CD14-positive monocyte (primary cell): Measurements from ENCODE around the gene ID4. TPM values are rescaled to one million over a fixed set of nuclear protein-coding genes. Genes with fewer than 3 reads are reported as not detected.

Experiments
- DNase-seq, 3 donors: peaks; one replicate each; pipeline ENCODE4 v3.0.0-alpha.2; 2011 to 2022
- H2AFZ ChIP-seq: 2 replicates; pipeline ENCODE4 v1.6.0; 2012; ENCODE audit warnings: mild to moderate bottlenecking, low read depth, low read length, inconsistent platforms; ENCODE audit not compliant: insufficient read depth, poor library complexity, severe bottlenecking
- H3K27ac ChIP-seq, 2 donors: 1 replicate in 1 of 2; 2 replicates in 1 of 2; pipeline ENCODE4 v1.5.1; 2012 to 2013; ENCODE audit warnings: low read length in 2 of 2, control low read depth in 1 of 2, inconsistent platforms in 1 of 2, low read depth in 1 of 2, mild to moderate bottlenecking in 1 of 2
- H3K27me3 ChIP-seq, 2 donors: one replicate each; pipeline versions ENCODE4 v1.6.0 to v1.6.1; 2011 to 2013; ENCODE audit warnings: low read length in 2 of 2; ENCODE audit not compliant: control insufficient read depth in 2 of 2, insufficient read depth in 2 of 2
- H3K36me3 ChIP-seq, 2 donors: replicated peaks in 1 of 2; 1 replicate in 1 of 2; 2 replicates in 1 of 2; pipeline versions ENCODE4 v1.5.1 to v1.6.1; 2012 to 2013; ENCODE audit warnings: low read length in 2 of 2, control low read depth in 1 of 2, inconsistent platforms in 1 of 2, mild to moderate bottlenecking in 1 of 2; ENCODE audit not compliant: insufficient read depth in 2 of 2, control insufficient read depth in 1 of 2
- H3K4me1 ChIP-seq, 2 donors: 1 replicate in 1 of 2; 2 replicates in 1 of 2; pipeline versions ENCODE4 v1.5.1 to v1.6.1; 2012 to 2013; ENCODE audit warnings: low read length in 2 of 2, control low read depth in 1 of 2, inconsistent platforms in 1 of 2, mild to moderate bottlenecking in 1 of 2, moderate library complexity in 1 of 2; ENCODE audit not compliant: insufficient read depth in 2 of 2, control insufficient read depth in 1 of 2
- H3K4me2 ChIP-seq: replicated peaks from 2 replicates; pipeline ENCODE3; 2012; ENCODE audit warnings: low read length, moderate library complexity, mild to moderate bottlenecking; ENCODE audit not compliant: poor library complexity, severe bottlenecking; ENCODE audit errors: extremely low read depth
- H3K4me3 ChIP-seq, 3 experiments: fragments of 200-600 bp in 1 of 3; sonication (generic) in 1 of 3; replicated peaks in 1 of 3; 1 replicate in 2 of 3; 2 replicates in 1 of 3; pipeline ENCODE4 v1.5.1; 2011 to 2013; ENCODE audit warnings: low read length in 3 of 3, mild to moderate bottlenecking in 3 of 3, control low read depth in 2 of 3, low read depth in 2 of 3, inconsistent platforms in 1 of 3, moderate library complexity in 1 of 3
- H3K79me2 ChIP-seq: 2 replicates; pipeline ENCODE4 v1.6.0; 2012; ENCODE audit warnings: mild to moderate bottlenecking, control low read depth, inconsistent platforms, low read length, moderate library complexity; ENCODE audit not compliant: insufficient read depth
- H3K9ac ChIP-seq: 2 replicates; pipeline ENCODE4 v1.6.0; 2017; ENCODE audit warnings: low read length, mild to moderate bottlenecking; ENCODE audit not compliant: insufficient read depth, poor library complexity, severe bottlenecking
- H3K9me3 ChIP-seq, 2 donors: replicated peaks in 1 of 2; 1 replicate in 1 of 2; 2 replicates in 1 of 2; pipeline versions ENCODE4 v1.5.1 to v1.6.1; 2012 to 2013; ENCODE audit warnings: low read length in 2 of 2, control low read depth in 1 of 2; ENCODE audit not compliant: control insufficient read depth in 1 of 2, insufficient read depth in 1 of 2
- H4K20me1 ChIP-seq: 2 replicates; pipeline ENCODE4 v1.6.0; 2012; ENCODE audit warnings: mild to moderate bottlenecking, low read length, control low read depth, moderate library complexity; ENCODE audit not compliant: insufficient read depth
- H3K27ac Mint-ChIP-seq, 7 donors: one replicate each; pipeline ENCODE4 v1.8.0; 2020; ENCODE audit warnings: mild to moderate bottlenecking in 7 of 7, mixed read lengths in 7 of 7, moderate library complexity in 6 of 7, inconsistent platforms in 2 of 7
- H3K27me3 Mint-ChIP-seq, 3 donors: one replicate each; pipeline ENCODE4 v1.8.0; 2021 to 2022; ENCODE audit warnings: low read depth in 3 of 3, mild to moderate bottlenecking in 3 of 3, mixed read lengths in 3 of 3, moderate library complexity in 3 of 3, inconsistent platforms in 1 of 3
- H3K36me3 Mint-ChIP-seq, 2 donors: one replicate each; pipeline ENCODE4 v1.8.0; 2020; ENCODE audit warnings: mixed read lengths in 2 of 2, inconsistent platforms in 1 of 2, mild to moderate bottlenecking in 1 of 2
- H3K4me1 Mint-ChIP-seq: one replicate; pipeline ENCODE4 v1.8.0; 2020; ENCODE audit warnings: mild to moderate bottlenecking, mixed read lengths
- H3K4me3 Mint-ChIP-seq, 2 donors: one replicate each; pipeline ENCODE4 v1.8.0; 2020; ENCODE audit warnings: mild to moderate bottlenecking in 2 of 2, mixed read lengths in 2 of 2, moderate library complexity in 1 of 2
- H3K9me3 Mint-ChIP-seq, 7 donors: one replicate each; pipeline ENCODE4 v1.8.0; 2020 to 2022; ENCODE audit warnings: mixed read lengths in 7 of 7, mild to moderate bottlenecking in 6 of 7, moderate library complexity in 6 of 7, inconsistent platforms in 2 of 7
- CTCF ChIP-seq: fragments of 200-600 bp; IDR thresholded peaks from one replicate; pipeline ENCODE4 v1.8.0; 2022; ENCODE audit warnings: antibody characterized with exemption, mild to moderate bottlenecking
- WGBS: methylation state at CpG from one replicate; pipeline ENCODE4 v1.1.5; 2013; ENCODE audit warnings: missing lambda C conversion rate; ENCODE audit not compliant: insufficient coverage; 5-methylcytosine and 5-hydroxymethylcytosine counted together
- intact Hi-C, 2 donors: fragments of 100-400 bp; cut with micrococcal nuclease; formaldehyde crosslinking; loops; one replicate each; pipeline versions ENCODE4 v1.15.0 to v1.15.1; 2023
- polyA plus RNA-seq, 3 donors: library from polyadenylated mRNA; depleted of rRNA in 1 of 3; unstranded in 2 of 3; stranded (reverse) in 1 of 3; fragments of 300-500 nt in 2 of 3; fragments of >200 nt in 1 of 3; fragmentation: Illumina TruSeq in 2 of 3; gene quantifications; 1 replicate in 2 of 3; 2 replicates in 1 of 3; pipeline ENCODE4 v1.2.3, GENCODE V29; 2012 to 2021

ID4 gene
- polyA plus RNA-seq, 3 donors = not detected

GRCh38 chr6:19798362-19798761 is 38.8 kb upstream of the ID4 start:
- Histone ChIP-seq H3K4me2 (no peak overlapping the region), H3K9ac (no peak overlapping the region), H3K4me1 (no peaks in the 10 kb centered on the region), H3K4me3 (no peak overlapping the region), H3K79me2 (no peaks in the 10 kb centered on the region), H3K27me3 (peaks cover 5 to 9% of the 10 kb centered on the region in 2 donors), H3K27ac (no peak overlapping the region), H2AFZ (no peak overlapping the region), H3K36me3 (no peaks in the 10 kb centered on the region), H4K20me1 (no peaks in the 10 kb centered on the region), H3K9me3 (peaks cover 0 to 6% of the 10 kb centered on the region in 2 donors)
- intact Hi-C loops = no loop called here
- H3K4me3 Mint-ChIP-seq = no peak overlapping the region
- peaks cover 0 to 12% (median 6%) of the 10 kb centered on the region in 7 donors for H3K9me3 Mint-ChIP-seq
- TF ChIP-seq CTCF = no peak
- no CpG with 5 or more reads among the region's 1 CpG for WGBS
- H3K27ac Mint-ChIP-seq = no peak overlapping the region
- no peaks in the 10 kb centered on the region for H3K4me1 Mint-ChIP-seq
- no peaks in the 10 kb centered on the region for H3K36me3 Mint-ChIP-seq
- no peak for DNase-seq
- peaks cover 2 to 14% (median 9%) of the 10 kb centered on the region in 3 donors for H3K27me3 Mint-ChIP-seq

- Histone ChIP-seq H3K27ac (no peak overlapping the region), H4K20me1 (no peaks in the 10 kb centered on the region), H3K9me3 (no peaks in the 10 kb centered on the region), H3K4me1 (peaks cover 6 to 9% of the 10 kb centered on the region in 2 donors), H3K9ac (no peak overlapping the region), H3K79me2 (no peaks in the 10 kb centered on the region), H3K4me2 (no peak overlapping the region), H3K36me3 (no peaks in the 10 kb centered on the region), H3K27me3 (peaks cover 20 to 30% of the 10 kb centered on the region in 2 donors), H3K4me3 (no peak overlapping the region), H2AFZ (no peak overlapping the region)
- intact Hi-C loops = no loop called here
- Mint-ChIP-seq H3K36me3 (no peaks in the 10 kb centered on the region), H3K9me3 (peaks cover 0 to 2% (median 1%) of the 10 kb centered on the region in 7 donors), H3K4me3 (no peak overlapping the region), H3K27ac (no peak overlapping the region), H3K4me1 (peaks cover 7% of the 10 kb centered on the region), H3K27me3 (peaks cover 25 to 45% (median 36%) of the 10 kb centered on the region in 3 donors)
- DNase-seq = no peak
- TF ChIP-seq CTCF = no peak
- WGBS = 100% methylated on average over 1 of the region's 6 CpGs
Observed at GRCh38 chr6:19802656-19803055, 34.5 kb upstream of the ID4 start.
